NCI-H82 treated with DMSO at 0.1 percent for 48 hours (cell line): ENCODE results near the gene PNPLA1.
"Not testable (repeated sequence)": the region's sequence is repeated elsewhere in the genome, so short reads cannot be mapped to it uniquely, and the experiment has no call there.

Source experiments
- DNase-seq: peaks from one replicate; lab custom pipeline; 2025; ENCODE audit not compliant: unreplicated experiment; lab: John Stamatoyannopoulos, UW

The PNPLA1 gene

DNA sequence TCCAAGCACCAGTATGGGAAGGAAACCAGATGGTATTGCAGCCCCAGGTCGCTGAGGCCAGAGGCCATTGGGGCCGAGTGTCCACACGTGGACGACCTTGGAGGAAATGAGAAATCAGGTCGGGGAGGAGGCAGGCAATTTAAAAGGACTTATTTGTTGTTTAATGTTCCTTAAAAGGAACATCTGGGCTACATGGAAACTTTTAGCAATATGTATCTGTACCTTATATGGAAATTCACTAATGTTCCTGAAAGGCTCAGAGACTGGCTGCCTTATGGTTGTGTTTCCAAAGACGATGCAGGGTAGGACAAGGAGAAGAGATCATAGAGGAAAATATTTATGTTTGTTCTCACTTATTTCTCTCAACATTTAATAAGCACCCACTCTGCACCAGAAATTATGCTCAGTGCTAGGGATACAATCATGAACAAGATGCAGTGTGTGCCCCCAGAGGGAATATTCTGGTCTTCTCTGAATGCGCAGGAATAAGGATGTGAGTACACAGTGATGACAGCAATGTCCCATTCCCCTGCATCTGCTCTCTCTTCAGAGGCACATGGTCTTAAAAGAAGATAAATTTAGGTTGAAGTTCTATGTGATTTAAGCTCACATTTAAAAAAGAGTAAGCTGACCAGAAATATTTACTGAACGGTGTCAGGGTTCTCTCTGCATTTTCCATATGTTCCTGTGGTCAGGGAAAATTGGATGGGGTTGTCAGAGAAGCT, 63.5 kb downstream of the PNPLA1 start:
- DNase-seq = no peak

DNA sequence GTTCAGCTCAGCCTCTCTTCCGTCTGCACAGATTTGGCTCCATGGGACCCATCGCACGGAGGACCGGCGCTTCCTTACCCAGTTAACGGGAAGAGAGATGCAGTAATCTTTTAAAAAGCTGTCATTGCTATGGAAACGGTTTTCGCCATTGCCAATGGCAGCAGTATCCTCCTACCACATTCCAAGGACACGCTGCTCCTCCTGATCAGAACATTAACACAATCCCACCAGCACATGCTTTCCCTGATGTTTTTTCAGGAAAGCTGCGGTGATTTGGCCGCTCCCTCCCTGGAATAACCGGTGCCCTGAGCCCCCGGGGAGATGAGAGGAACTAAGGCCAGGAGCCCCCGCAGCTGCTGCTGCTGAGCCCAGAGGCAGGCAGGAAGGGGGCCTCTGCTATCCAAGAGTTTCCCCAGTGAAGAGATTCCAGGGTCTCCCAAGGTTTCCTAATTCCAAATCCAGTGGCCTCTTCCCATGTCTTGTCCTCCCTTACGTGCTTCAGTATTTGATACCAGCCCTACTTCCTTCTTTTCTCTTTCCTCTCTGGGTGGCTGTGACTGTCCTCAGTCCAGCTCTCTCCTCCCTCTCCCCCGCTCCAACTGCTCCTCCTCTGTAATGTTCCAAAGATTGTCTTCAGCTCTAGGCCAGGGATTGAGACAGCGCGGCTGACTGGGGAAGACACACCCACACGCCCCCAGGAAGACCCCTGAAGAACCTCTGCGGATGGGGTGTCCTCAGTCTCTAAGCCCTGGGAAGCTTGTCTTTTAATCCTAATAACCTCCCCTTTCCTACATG, 64.3 kb downstream of the PNPLA1 start:
- no peak for DNase-seq

DNA sequence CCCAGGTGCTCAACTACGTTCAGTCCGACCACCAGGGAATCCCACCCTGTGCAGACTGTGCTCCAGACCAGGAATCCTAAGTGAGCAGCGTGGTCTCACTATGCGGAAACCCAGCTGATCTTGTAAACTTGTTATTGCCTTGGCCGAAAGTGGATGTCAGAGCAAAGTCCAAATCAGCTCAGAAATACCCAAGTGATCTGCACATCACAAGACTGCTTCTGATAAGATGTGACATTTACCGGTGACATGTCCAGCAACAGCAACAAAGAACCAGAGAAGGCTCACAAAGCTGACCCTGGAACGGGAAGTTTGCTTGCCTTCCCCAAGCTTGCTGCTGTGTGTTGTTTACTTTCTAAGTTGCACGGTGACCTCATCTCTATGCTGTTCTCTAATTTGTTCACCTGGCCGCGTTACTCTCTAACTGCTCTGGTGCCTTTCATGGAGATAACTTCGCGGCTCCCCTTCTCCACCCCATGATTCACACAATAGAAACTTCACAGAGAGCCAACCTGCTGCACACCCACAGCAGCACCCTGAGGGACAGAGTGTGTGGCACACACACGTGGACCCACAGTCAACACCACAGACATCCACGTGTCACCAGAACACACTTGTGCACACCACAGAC, 65.1 kb downstream of the PNPLA1 start:
- no peak for DNase-seq

DNA sequence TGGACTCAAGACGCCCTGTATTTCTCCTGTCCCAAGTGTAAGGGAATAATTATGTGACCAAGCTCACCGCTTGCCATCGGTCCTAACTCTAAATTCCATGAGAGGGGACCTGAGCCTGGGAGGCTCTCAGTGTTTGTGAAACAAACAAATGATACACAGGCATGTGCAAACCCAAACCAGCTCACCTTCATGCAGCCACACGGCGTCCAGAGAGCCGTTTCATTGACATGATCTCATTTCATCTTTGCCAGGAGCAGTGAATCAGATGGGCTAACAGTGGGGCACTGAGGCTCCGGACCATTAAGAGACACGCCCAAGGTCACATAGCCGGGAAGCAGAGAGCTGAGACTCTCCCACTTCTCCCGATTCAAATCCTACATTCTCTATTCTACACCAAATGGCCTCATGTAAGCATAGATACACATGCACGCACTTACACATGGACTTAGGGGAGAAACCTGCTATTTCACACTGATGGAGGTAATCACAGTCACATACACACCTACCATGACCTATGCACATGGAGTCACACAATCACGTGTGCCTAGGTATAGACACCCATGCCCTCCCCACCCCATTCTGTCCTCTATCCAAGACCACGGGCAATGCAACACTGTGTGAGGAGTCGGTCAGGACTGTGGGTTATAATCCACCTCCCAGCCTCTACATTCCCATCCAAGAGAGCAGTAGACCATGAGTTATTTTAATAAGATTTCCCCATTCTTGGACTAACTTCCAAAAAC, 65.8 kb downstream of the PNPLA1 start:
- DNase-seq = no peak

DNA sequence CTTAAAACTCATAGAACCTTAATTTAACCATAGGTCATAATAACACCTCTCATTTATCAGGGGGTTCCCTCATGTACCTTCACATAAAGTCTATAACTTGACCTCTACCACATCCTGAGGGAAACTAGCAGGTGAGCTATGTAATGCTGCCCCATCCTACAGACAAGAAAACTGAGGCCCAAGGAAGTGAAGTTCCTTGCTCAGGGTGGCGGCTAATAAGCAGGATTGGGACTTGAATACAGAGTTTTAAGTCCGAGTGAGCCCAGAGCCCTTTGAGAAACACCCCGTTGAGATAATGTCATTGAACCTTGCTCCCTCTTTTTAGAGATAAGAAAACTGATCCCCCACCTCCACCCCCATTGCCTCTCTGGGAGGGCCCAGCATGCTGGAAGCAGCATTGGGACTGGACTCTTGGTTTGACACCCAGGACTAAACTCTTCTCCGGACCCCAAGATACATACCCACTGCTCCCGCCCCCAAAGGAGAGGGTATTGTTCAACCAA, 66.4 kb downstream of the PNPLA1 start:
- no peak for DNase-seq

DNA sequence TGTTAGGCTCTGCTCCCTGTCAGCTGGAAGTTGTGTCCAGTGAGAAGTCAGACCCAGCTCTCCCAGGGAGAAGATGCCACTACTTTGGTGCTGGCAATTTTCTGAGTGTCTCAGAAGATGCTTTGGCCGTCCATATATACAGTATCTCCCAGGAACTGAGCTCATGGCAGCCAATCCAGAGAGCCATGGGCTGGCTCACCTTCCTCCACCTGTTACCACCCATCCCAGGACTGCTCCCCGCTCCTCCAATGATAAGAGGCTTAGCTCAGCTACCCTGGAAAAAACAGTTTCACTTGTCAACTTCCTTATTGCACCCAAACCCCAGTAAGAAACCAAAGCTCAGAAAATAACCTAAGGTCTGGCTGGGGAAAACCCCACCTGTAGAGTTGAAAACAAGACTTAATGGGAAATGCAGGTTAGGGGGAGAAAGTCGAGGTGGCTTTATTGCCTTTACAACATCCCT, 67.0 kb downstream of the PNPLA1 start, which contains the start of gene BNIP5:
BNIP5 (minus strand) TSS at position 110 of the 463 bp plus-strand sequence. CDS start 6,198 bp downstream, outside the sequence.
- no peak for DNase-seq

DNA sequence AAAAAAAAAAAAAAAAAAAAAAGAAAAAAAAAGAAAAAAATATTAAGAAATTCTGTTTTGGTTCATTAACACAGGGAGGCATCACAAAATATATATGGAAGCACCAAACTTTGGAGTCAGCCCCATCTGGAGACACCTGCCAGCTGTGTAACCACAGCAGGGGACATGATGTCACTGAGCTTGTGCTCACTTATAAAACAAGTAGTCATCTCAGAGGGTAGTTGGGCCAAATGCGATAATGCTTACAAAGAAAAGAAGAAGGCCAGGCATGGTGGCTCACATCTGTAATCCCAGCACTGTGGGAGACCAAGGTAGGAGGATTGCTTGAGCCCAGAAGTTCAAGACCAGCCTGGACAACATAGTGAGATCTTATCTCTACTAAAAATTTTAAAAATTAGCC, 68.0 kb downstream of the PNPLA1 start:
- no peak for DNase-seq

DNA sequence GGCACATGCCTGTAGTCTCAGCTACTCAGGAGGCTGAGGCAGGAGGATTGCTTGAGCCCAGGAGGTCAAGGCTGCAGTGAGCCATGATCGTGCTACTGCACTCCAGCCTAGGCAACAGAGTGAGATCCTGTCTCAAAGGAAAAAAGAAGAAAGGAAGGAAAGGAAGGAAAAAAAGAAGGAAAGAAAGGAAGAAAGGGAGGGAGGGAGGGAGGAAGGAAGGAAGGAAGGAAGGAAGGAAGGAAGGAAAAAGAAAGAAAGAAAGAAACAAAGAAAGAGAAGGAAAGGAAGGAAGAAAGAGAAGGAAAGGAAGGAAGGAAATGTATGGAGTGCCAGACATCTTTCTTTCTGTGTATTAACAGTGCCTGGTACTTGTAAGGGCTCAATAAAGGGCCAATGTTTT, 68.4 kb downstream of the PNPLA1 start:
- DNase-seq = not testable (repeated sequence)

DNA sequence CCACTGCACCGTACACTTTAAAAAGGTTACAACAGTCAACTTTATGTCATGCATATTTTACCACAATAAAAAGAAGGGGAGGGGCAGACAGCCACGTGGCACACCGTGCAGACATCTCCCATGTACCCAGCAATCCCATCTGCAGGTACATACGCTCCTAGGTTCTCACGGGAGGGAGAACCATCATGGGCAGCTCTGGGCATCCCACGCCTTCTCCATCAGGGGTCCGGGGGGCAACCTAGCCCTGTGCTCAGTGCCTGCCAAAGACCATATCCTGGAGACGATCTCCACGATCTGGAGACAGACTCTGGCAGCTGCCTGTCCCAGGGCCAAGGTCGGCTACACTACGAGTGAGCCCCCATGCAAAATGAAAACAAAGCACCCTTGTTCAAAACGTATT, 69.3 kb downstream of the PNPLA1 start:
- no peak for DNase-seq

DNA sequence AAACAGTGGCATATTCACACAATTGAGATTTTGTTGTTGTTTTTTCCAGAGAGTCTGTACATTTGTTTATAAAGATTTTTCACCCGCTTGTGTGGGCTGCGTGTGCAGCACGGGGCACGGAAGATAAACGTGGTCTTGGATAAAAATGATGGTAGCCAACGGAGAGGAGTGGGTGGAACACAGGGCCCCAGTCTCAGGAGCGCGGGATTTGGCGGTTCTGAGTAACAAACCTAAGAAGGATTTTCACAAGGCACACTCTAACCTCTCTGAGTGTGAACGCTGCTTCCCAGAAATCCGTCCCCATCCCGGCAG, 70.4 kb downstream of the PNPLA1 start:
- DNase-seq = no peak

DNA sequence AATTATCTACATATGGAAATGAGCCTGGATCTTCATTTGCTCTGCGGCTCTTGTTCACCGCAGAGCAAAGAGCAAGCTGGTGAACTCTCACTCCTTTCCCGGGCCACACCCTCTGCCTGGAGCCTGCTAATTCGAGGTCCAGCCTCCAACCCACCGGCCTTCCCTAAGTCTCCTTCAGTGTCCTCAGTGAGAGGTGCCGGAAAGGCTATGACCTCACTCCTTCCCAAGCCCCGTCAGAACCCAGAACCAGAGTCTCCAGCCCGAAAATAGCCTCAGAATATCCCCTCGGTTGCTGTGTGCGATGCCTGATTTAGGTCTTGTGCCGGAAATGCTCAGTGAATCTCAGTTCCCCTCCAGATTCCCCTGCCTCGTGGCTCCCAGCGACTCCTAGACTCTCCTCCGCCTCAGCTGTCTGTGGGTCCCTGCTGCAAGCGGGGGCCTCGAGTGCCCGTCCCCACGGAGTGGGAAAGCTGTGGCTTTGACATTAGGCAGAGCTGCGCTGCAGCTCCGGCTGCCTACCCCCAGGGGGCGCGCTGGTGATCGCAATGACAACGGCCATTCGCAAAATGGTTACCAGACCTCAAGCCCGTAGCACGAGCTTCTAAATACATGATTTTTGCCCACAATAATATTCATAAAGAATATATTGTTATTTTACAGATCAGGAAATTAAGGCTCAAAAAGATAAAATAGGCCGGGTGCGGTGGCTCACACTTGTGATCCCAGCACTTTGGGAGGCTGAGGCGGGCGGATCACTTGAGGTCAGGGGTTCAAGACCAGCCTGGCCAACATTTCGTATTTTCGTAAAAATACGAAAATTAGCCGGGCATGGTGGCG, 71.0 kb downstream of the PNPLA1 start:
- DNase-seq = peak; percentile 13

DNA sequence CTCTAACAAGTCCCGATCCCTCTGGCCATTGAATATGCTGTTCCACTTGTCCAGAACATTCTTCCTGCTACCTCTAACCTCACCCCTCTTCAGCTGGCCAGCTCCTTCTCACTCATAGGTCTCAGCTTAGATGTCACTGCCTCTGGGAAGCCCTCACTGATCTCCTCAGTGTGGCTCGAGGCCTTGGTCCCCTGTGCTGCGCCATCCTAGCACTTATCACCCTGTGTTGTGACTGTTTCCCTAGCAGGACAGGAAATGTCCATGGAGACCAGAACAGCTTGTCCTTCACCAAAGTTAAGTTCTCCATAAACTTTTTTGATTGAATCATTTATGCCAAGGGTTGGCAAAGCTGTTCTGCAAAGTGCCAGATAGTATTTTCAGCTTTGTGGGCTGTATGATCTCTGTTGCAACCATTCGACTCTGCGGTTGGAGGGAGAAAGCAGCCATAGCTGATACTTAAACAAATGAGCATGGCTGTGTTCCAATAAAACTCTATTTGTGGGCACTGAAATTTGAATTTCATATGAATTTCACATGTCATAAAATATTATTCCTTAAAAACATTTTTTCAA, 73.3 kb downstream of the PNPLA1 start:
- DNase-seq = no peak

DNA sequence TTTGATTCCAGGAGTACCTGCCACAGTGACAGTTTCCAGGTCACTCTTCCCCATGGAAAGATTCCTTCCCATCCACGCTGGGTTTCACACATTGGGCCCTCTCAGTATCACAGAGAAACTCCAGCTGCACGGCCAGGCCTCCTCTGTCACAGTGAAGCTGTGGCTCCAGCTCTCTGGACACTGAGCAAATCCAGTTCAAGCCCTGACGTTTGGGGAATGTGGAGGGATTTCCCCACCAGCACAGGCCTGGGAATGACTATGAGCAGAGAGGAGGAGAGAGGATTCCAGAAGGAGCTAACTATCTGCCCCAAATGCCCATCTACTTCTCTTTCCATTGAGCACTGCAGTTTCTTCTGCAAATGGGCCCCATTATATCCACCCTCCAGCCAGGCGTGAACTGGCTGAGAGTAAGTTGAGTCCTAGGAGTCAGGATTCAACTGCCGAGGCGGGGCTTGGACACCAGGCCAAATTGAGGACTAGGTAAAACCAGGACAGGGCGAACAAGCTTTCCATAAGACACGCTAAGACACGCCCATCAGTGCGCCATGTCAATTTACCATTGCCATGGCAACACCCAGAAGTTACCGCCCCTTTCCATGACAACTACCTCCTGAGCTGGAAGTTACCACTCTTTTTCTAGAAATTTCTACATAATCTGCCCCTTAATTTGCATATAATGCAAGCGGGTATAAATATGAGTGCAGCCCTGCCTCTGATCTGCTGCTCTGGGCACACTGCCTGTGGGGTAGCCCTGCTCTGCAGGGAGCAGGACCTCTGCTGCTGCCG, 76.0 kb downstream of the PNPLA1 start:
- no peak for DNase-seq

DNA sequence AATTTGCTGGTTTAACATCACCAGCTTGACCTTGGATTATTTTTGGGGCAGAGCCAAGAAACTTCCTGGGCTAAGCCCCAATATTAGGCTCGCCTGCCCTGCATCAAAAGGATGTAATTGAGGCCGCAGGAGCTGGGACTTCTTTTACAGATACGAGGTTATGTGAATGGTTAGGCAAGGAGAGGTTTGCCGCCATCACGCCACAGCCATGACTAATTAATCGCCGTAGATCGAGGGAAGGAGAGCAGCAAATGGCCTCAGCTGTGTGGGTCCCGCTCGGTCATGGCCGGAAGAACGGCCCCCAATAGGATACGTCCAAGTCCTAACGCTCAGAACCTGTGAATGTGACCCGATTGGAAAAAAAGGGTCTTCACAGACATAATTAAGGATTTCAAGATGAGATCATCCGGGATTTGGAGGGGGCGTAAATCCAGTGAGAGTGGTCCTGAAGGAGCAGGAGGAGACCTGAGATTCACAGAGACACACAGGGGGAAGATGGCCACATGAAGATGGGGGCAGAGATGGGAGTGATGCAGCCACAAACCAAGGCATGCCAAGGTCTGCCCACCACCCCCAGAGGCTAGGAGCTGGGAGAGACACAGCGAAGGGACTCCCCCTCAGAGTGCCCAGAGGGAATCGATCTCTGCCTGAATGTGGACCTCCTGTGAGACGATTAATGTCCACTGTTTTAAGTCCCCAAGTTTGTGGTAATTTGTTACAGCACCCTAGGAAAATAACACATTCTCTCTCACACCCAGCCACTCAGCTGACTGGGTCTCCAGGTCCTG, 76.8 kb downstream of the PNPLA1 start:
- DNase-seq = no peak

DNA sequence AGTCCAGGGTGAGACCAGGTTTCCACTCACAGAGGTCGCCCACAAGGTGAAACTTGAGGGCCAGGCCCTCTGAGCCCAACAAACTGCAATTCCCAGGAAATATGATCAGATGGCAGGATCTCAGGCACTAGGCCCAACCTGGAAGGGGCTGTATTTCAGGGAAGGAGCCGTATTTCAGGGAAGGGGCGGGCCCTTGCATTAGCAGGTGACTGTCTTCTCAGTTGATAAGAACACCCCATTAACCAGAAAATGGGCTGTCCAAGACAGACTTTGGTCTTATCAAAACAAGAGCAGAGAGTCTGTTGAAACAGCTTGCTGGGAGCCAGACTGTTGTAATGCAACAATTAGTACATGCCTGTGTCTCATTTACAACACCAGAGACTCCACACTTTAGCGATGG, 77.8 kb downstream of the PNPLA1 start:
- no peak for DNase-seq

DNA sequence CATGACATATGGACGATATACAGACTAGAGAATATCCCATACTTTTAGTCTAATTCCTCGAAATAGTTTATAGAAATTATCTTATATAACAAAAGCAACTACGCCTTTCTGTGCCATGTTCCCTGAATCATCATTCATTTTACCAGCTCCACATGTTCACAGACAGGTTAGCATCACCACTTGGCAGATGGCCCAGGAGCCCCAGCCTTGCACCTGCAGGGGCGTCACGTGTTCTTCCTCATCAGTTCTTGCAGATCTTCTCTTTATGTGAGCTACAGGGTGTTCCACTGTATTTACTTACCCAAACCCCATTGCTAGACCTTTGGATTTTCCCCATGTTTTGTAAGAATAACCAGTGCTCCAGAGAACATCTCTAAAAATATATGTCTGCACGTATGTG, 79.4 kb downstream of the PNPLA1 start:
- DNase-seq = no peak

DNA sequence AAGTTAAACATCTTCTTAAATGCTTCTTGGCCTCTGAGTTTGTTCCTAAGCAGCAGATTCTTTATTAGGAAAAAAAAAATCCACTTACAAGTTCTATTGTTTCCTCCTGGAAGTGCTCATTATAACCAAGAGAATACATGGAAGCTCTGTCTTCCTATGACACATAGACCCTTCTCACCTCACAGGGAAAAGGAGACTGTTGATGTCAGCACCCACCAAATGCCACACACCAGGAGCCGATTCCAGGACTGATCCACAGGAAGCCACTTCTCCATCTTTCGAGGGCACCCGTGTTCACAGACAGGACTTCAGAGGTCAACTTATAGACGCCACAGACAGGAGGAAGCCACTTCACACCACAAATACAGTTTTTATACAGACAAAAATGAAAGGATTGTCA, 80.2 kb downstream of the PNPLA1 start:
- DNase-seq = no peak
